ELR (cell line): ENCODE data around the gene GRID1.
"Not testable (repeated sequence)": the region's sequence is repeated elsewhere in the genome, so short reads cannot be mapped to it uniquely, and the experiment has no call there.

Experiments used
- DNase-seq: peaks from one replicate; pipeline ENCODE4 v3.0.0-alpha.2; 2015; ENCODE audit warnings: low read depth

The GRID1 gene

GRCh38 chr10:86391986-86392722, 25.6 kb upstream of the GRID1 start:
- no peak for DNase-seq

- no peak for DNase-seq
Measured at GRCh38 chr10:86391236-86391840, 24.7 kb upstream of the GRID1 start.

- DNase-seq, result no peak
Measured at GRCh38 chr10:86390337-86391120, 23.9 kb upstream of the GRID1 start.

GRCh38 chr10:86389441-86390193, 23.0 kb upstream of the GRID1 start:
- DNase-seq, result no peak

GRCh38 chr10:86389109-86389440, 22.5 kb upstream of the GRID1 start:
- not testable (repeated sequence) for DNase-seq

GRCh38 chr10:86388119-86388704, 21.6 kb upstream of the GRID1 start:
- no peak for DNase-seq

- DNase-seq, result no peak
Measured at GRCh38 chr10:86387178-86387794, 20.7 kb upstream of the GRID1 start.

GRCh38 chr10:86385806-86386205, 19.2 kb upstream of the GRID1 start:
- no peak for DNase-seq

- no peak for DNase-seq
Measured at GRCh38 chr10:86377797-86378146, 11.2 kb upstream of the GRID1 start.

- DNase-seq, result peak; percentile 62
Measured at GRCh38 chr10:86376852-86377796, 10.5 kb upstream of the GRID1 start.

GRCh38 chr10:86376403-86376802, 9.8 kb upstream of the GRID1 start:
- DNase-seq, result no peak

GRCh38 chr10:86375204-86375603, 8.6 kb upstream of the GRID1 start:
- DNase-seq, result no peak

- DNase-seq, result no peak
Measured at GRCh38 chr10:86374664-86375063, 8.1 kb upstream of the GRID1 start.

- no peak for DNase-seq
Measured at GRCh38 chr10:86373828-86374227, 7.2 kb upstream of the GRID1 start.

GRCh38 chr10:86373251-86373650, 6.7 kb upstream of the GRID1 start:
- no peak for DNase-seq

GRCh38 chr10:86372784-86373239, 6.2 kb upstream of the GRID1 start:
- no peak for DNase-seq

- no peak for DNase-seq
Measured at GRCh38 chr10:86372119-86372783, 5.7 kb upstream of the GRID1 start.

GRCh38 chr10:86371691-86372090, 5.1 kb upstream of the GRID1 start:
- no peak for DNase-seq

GRCh38 chr10:86371116-86371515, 4.5 kb upstream of the GRID1 start:
- DNase-seq, result no peak

GRCh38 chr10:86370006-86370585, 3.5 kb upstream of the GRID1 start:
- no peak for DNase-seq
